ENCODE results near the gene CEP295NL. TPM values are rescaled to one million over a fixed set of nuclear protein-coding genes. Genes with fewer than 3 reads are reported as not detected.
"Not testable (repeated sequence)": the region's sequence is repeated elsewhere in the genome, so short reads cannot be mapped to it uniquely, and the experiment has no call there.

Gene CEP295NL
- total and polyA plus RNA-seq, 8 donors, result 0.21 to 5.1 (median 2.7) TPM

GRCh38 chr17:78947235-78948149, 44.5 kb upstream of the CEP295NL start:
- TF ChIP-seq CTCF (IDR thresholded peaks at IDR 0.05), result no peak
- intact Hi-C loops (cut with DNase I), result no loop called here
- DNase-seq (peak in 4 of 6 donors; percentile 52 to 80 (median 72)), ATAC-seq (peak; percentile 83 to 95 (median 92)), FAIRE-seq (no peak)
- Histone ChIP-seq H3K4me3 (no peak overlapping the region), H3K27me3 (no peaks in the 10 kb centered on the region), H3K36me3 (no peaks in the 10 kb centered on the region), H3K9me3 (no peaks in the 10 kb centered on the region), H3K27ac (peak overlapping the region; percentile 48 to 85 (median 66)), H3K4me1 (peaks cover 0 to 18% (median 9%) of the 10 kb centered on the region in 3 donors)
- 36 to 38% methylated on average over 18 of the region's 18 CpGs for WGBS, 2 donors

DNA sequence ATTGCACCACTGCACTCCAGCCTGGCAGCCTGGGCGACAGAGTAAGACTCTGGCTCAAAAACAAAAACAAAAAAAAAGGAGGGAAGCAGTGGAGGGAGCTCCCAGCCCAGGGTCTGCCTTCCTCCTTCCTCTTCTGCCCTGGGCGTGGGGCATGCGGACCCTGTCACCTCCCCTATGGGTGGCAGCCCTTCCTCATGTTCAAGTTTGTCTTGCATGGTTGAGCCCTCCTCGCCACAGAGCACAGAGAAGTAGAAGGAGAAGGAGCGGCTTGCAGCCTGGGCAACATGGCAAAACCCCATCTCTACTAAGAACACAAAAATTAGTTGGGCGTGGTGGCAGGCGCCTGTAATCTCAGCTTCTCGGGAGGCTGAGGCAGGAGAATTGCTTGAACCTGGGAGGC, 43.6 kb upstream of the CEP295NL start:
- FAIRE-seq (no peak), DNase-seq (no peak), ATAC-seq (no peak)
- peak overlapping the region in 3 of 4 donors; percentile 48 to 85 (median 82) for H3K27ac ChIP-seq
- H3K27me3 ChIP-seq, result no peaks in the 10 kb centered on the region
- H3K4me1 ChIP-seq, result peaks cover 0 to 18% (median 9%) of the 10 kb centered on the region in 3 donors
- intact Hi-C loops (cut with DNase I), result no loop called here
- no peak for TF ChIP-seq CTCF (IDR thresholded peaks at IDR 0.05)
- 89 to 92% methylated on average over 8 of the region's 8 CpGs for WGBS, 2 donors
- H3K9me3 ChIP-seq, result no peaks in the 10 kb centered on the region
- no peak overlapping the region for H3K4me3 ChIP-seq
- no peaks in the 10 kb centered on the region for H3K36me3 ChIP-seq

- intact Hi-C loops (cut with DNase I), result no loop called here
- no peak for DNase-seq
- no peaks in the 10 kb centered on the region for H3K36me3 ChIP-seq
- H3K27ac ChIP-seq, result no peak overlapping the region
- H3K4me1 ChIP-seq, result peaks cover 0 to 18% (median 9%) of the 10 kb centered on the region in 3 donors
- 93 to 94% methylated on average over 7 of the region's 7 CpGs for WGBS, 2 donors
- no peak overlapping the region for H3K4me3 ChIP-seq
- no peak for FAIRE-seq
- no peak for TF ChIP-seq CTCF (IDR thresholded peaks at IDR 0.05)
- H3K27me3 ChIP-seq, result no peaks in the 10 kb centered on the region
- ATAC-seq, result no peak
- H3K9me3 ChIP-seq, result no peaks in the 10 kb centered on the region
These were observed 43.1 kb upstream of the CEP295NL start for GRCh38 chr17:78946131-78946530.

DNA sequence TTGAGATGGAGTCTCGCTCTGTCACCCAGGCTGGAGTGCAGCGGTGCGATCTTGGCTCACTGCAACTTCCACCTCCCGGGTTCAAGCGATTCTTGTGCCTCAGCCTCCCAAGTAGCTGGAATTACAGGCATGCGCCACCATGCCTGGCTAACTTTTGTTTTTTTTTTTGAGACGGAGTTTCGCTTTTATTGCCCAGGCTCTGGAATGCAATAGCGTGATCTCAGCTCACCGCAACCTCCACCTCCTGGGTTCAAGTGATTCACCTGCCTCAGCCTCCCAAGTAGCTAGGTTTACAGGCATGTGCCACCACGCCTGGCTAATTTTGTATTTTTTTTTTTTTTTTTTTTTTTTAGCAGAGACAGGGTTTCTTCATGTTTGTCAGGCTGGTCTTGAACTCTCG, 42.5 kb upstream of the CEP295NL start:
- H3K4me3 ChIP-seq; H3K27me3 ChIP-seq; H3K9me3 ChIP-seq; H3K36me3 ChIP-seq; intact Hi-C loops (cut with DNase I); FAIRE-seq; H3K27ac ChIP-seq; ATAC-seq; DNase-seq: not testable (repeated sequence)
- WGBS, 2 donors, result 92 to 96% methylated on average over 12 of the region's 12 CpGs
- peaks cover 0 to 18% (median 9%) of the 10 kb centered on the region in 3 donors for H3K4me1 ChIP-seq

DNA sequence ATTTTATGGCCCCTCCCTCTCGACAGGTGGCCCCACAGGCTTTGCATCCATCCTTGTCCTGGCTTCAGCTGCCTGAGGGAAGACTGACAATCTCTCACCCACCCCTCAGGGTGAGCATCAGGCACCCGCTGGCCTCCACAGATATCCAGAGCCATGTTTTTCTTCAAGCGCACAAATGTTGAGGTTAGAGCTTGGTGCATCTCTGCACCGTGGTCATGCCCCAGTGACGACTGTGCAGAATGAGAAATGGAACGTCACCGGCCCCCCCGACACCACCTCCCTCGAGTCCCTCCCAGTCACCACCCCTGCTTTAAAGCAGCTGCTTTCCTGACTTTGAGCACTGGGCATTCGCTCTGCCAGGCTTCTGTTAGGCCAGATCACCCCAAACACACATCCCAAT, 42.0 kb upstream of the CEP295NL start:
- H3K27me3 ChIP-seq, result no peaks in the 10 kb centered on the region
- intact Hi-C loops (cut with DNase I), result no loop called here
- H3K4me1 ChIP-seq, result peaks cover 0 to 18% (median 9%) of the 10 kb centered on the region in 3 donors
- 79 to 90% methylated on average over 10 of the region's 10 CpGs for WGBS, 2 donors
- no peak overlapping the region for H3K4me3 ChIP-seq
- ATAC-seq, result no peak
- H3K27ac ChIP-seq, result no peak overlapping the region
- no peak for FAIRE-seq
- no peak for TF ChIP-seq CTCF (IDR thresholded peaks at IDR 0.05)
- DNase-seq, result no peak
- H3K36me3 ChIP-seq, result no peaks in the 10 kb centered on the region
- no peaks in the 10 kb centered on the region for H3K9me3 ChIP-seq

Measured in pancreas (tissue), 10 donors.